ENCODE measurements around the gene TEKT4. TPM values are rescaled to one million over a fixed set of nuclear protein-coding genes. Genes with fewer than 3 reads are reported as not detected.
A peak's percentile ranks its signal among the peaks of the same experiment; 100 is the strongest.
"Not testable (repeated sequence)": the region's sequence is repeated elsewhere in the genome, so short reads cannot be mapped to it uniquely, and the experiment has no call there.

TEKT4 gene
- total RNA-seq, 1 experiment from 2014 or later = 0.15 TPM

DNA sequence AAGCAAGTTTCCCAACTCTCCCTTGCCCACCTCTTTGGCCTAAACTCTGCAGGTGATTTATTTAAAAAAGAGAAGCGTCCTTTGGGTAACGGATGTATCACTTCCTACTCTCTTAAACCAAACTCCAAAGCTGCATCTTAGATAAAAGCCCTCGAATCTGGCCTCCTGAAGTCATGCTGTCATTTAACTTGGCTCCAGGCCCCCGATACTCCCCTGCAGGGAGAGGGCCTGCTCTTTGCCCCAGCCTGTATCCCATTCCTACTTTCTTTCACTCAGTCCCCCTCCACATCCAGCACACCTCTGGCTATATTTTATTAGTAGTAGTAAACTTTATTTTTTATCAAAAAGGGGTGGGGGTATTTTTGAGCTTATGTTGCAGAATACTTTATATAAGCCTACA is 19.0 kb downstream of the TEKT4 start:
- Histone ChIP-seq H4K20me1 (ENCODE audit: insufficient read depth) (no peaks in the 10 kb centered on the region), H3K4me1 (replicated peaks; ENCODE audit: insufficient read depth) (peaks cover 6% of the 10 kb centered on the region; the same call in 1 of the 2 replicates), H3K9me3 (ENCODE audit: insufficient read depth, low read depth) (no peaks in the 10 kb centered on the region), H3K79me2 (ENCODE audit: low read depth) (no peaks in the 10 kb centered on the region), H3K4me3 (no peak overlapping the region), H3K27me3 (ENCODE audit: insufficient read depth, low read depth) (peaks cover 3% of the 10 kb centered on the region; the same call in 1 of the 2 replicates), H3K4me2 (no peak overlapping the region), H3K27ac (no peak overlapping the region), H3F3A (ENCODE audit: insufficient read depth, low read depth) (no peaks in the 10 kb centered on the region), H3K36me3 (ENCODE audit: low read depth) (no peaks in the 10 kb centered on the region), H2AFZ (no peak overlapping the region), H3K9me2 (ENCODE audit: insufficient read depth) (no peaks in the 10 kb centered on the region)
- no peak for DNase-seq
- CTCF ChIA-PET = no interaction called here
- TF ChIP-seq, protein P1, sequence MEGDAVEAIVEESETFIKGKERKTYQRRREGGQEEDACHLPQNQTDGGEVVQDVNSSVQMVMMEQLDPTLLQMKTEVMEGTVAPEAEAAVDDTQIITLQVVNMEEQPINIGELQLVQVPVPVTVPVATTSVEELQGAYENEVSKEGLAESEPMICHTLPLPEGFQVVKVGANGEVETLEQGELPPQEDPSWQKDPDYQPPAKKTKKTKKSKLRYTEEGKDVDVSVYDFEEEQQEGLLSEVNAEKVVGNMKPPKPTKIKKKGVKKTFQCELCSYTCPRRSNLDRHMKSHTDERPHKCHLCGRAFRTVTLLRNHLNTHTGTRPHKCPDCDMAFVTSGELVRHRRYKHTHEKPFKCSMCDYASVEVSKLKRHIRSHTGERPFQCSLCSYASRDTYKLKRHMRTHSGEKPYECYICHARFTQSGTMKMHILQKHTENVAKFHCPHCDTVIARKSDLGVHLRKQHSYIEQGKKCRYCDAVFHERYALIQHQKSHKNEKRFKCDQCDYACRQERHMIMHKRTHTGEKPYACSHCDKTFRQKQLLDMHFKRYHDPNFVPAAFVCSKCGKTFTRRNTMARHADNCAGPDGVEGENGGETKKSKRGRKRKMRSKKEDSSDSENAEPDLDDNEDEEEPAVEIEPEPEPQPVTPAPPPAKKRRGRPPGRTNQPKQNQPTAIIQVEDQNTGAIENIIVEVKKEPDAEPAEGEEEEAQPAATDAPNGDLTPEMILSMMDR (conservative IDR thresholded peaks at IDR 0.05) = no peak
- TF ChIP-seq EZH2 (IDR thresholded peaks at IDR 0.05; ENCODE audit: low read depth) = no peak
- BruUV-seq (replicated peaks) = no TSS peak
- POLR2A ChIA-PET (ENCODE audit: unreplicated experiment) = no interaction called here
- intact Hi-C loops (cut with micrococcal nuclease; ENCODE audit: unreplicated experiment) = no loop called here

DNA sequence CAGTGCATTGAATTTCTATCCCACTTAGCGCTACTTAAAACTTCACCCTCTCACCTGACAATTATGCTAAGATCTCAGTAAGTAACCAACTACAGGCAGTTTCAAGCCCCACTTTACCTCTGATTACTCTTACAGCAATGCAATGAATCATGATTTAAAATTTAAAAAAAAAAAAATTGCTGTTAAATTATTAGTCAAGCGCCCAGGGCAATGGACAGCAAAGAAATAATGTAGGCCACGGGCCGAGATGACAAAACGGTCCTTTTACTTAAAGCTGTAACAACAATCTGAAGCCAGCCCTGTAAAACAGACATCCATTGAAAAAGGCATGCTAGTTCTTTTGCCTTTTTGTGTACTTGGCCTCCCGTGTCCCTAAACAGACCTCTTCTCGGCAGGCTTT is 24.0 kb downstream of the TEKT4 start:
- Histone ChIP-seq H3K27ac (0 out of 2 replicates have a peak overlapping the region, but pooled peaks have one; percentile 35), H3K4me2 (peak overlapping the region; percentile 48), H3K4me1 (replicated peaks; ENCODE audit: insufficient read depth) (peaks cover 12% of the 10 kb centered on the region; the same call in 1 of the 2 replicates)
- intact Hi-C loops (cut with micrococcal nuclease; ENCODE audit: unreplicated experiment); H2AFZ ChIP-seq; CTCF ChIA-PET; BruUV-seq (replicated peaks); H3K79me2 ChIP-seq (ENCODE audit: low read depth); H3K9me3 ChIP-seq (ENCODE audit: insufficient read depth, low read depth); H3K4me3 ChIP-seq; H3F3A ChIP-seq (ENCODE audit: insufficient read depth, low read depth); H3K36me3 ChIP-seq (ENCODE audit: low read depth); H3K27me3 ChIP-seq (ENCODE audit: insufficient read depth, low read depth); POLR2A ChIA-PET (ENCODE audit: unreplicated experiment); H4K20me1 ChIP-seq (ENCODE audit: insufficient read depth); H3K9me2 ChIP-seq (ENCODE audit: insufficient read depth): not testable (repeated sequence)
- peak in 1 of 2 experiments; percentile 84 for DNase-seq

DNA sequence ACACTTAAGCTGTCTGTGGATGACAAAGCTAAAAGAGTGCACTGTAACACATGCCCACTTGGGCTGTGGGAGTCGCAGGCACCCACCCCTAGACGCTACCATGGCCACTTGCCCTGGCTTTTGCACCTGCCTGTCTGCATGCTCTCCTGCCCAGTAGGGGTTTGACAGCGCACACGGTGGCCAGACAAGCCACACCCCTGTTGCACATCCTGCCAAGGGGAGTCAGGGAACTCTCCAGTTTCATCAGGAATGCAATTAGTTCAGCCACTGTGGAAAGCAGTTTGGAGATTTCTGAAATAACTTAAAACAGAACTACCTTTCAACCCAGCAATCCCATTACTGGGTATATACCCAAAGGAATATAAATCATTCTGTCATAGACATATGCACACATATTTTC is 35.7 kb downstream of the TEKT4 start:
- H3K4me2 ChIP-seq; H3K9me2 ChIP-seq (ENCODE audit: insufficient read depth); H3K27ac ChIP-seq; intact Hi-C loops (cut with micrococcal nuclease; ENCODE audit: unreplicated experiment); H4K20me1 ChIP-seq (ENCODE audit: insufficient read depth); POLR2A ChIA-PET (ENCODE audit: unreplicated experiment); H3F3A ChIP-seq (ENCODE audit: insufficient read depth, low read depth); H3K4me3 ChIP-seq; H3K4me1 ChIP-seq (replicated peaks; ENCODE audit: insufficient read depth); DNase-seq; BruUV-seq (replicated peaks); CTCF ChIA-PET; H2AFZ ChIP-seq; H3K9me3 ChIP-seq (ENCODE audit: insufficient read depth, low read depth); H3K36me3 ChIP-seq (ENCODE audit: low read depth); H3K79me2 ChIP-seq (ENCODE audit: low read depth): not testable (repeated sequence)
- peaks cover 60% of the 10 kb centered on the region for H3K27me3 ChIP-seq (ENCODE audit: insufficient read depth, low read depth)

DNA sequence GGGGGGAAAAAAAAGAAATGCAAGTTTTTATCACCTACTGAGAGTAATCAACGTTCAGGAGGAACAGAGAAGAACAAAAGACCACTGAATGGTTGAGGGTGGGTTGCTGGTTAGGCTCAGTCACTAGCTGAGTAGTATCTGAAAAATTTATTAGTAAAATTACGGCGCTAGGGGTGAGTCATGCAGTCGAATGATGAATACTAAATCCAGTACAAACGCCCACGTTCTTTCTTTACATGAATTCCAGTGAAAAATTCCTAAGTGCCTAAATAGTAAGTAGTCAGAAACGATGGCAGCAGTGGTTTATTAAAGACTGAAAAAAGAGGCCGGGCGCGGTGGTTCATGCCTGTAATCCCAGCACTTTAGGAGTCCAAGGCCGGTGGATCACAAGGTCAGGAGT is 52.0 kb downstream of the TEKT4 start:
- Histone ChIP-seq H3F3A (ENCODE audit: insufficient read depth, low read depth) (no peaks in the 10 kb centered on the region), H3K27me3 (ENCODE audit: insufficient read depth, low read depth) (peaks cover 75% of the 10 kb centered on the region), H3K4me2 (no peak overlapping the region), H3K9me2 (ENCODE audit: insufficient read depth) (no peaks in the 10 kb centered on the region), H3K79me2 (ENCODE audit: low read depth) (no peaks in the 10 kb centered on the region), H3K27ac (no peak overlapping the region), H4K20me1 (ENCODE audit: insufficient read depth) (no peaks in the 10 kb centered on the region), H3K4me3 (no peak overlapping the region), H3K4me1 (replicated peaks; ENCODE audit: insufficient read depth) (no peaks in the 10 kb centered on the region), H3K9me3 (ENCODE audit: insufficient read depth, low read depth) (no peaks in the 10 kb centered on the region), H2AFZ (no peak overlapping the region), H3K36me3 (ENCODE audit: low read depth) (no peaks in the 10 kb centered on the region)
- DNase-seq = peak in 1 of 2 experiments; percentile 62
- intact Hi-C loops (cut with micrococcal nuclease; ENCODE audit: unreplicated experiment) = no loop called here
- TF ChIP-seq EZH2 (IDR thresholded peaks at IDR 0.05; ENCODE audit: low read depth) = no peak
- TF ChIP-seq, protein P1 (conservative IDR thresholded peaks at IDR 0.05) = no peak
- POLR2A ChIA-PET (ENCODE audit: unreplicated experiment) = no interaction called here
- BruUV-seq (replicated peaks) = no TSS peak
- CTCF ChIA-PET = no interaction called here

DNA sequence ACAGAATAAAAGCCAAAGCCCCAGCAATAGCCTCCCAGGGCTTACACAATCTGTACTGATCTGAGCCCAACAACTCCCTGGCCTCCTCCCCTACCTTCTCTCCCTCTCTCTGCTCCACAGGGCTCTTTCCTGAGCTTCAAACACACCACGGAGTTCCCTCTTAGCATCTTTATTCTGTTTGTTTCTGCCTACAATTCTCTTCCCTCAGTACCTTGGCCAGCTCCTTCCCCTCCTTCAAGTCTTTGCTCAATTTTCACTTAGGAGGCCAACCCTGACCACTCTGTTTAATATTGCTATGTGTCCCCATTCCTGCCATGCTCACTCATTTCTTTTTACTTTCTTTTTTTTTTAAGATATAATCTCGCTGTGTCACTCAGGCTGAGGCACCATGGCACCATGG is 53.8 kb downstream of the TEKT4 start:
- H3K9me3 ChIP-seq (ENCODE audit: insufficient read depth, low read depth); H3K79me2 ChIP-seq (ENCODE audit: low read depth); H3K27ac ChIP-seq; H3K4me3 ChIP-seq; H3F3A ChIP-seq (ENCODE audit: insufficient read depth, low read depth); H3K4me1 ChIP-seq (replicated peaks; ENCODE audit: insufficient read depth); H3K9me2 ChIP-seq (ENCODE audit: insufficient read depth); H3K4me2 ChIP-seq; intact Hi-C loops (cut with micrococcal nuclease; ENCODE audit: unreplicated experiment); DNase-seq; CTCF ChIA-PET; BruUV-seq (replicated peaks); H3K36me3 ChIP-seq (ENCODE audit: low read depth); POLR2A ChIA-PET (ENCODE audit: unreplicated experiment); H2AFZ ChIP-seq; H4K20me1 ChIP-seq (ENCODE audit: insufficient read depth): not testable (repeated sequence)
- H3K27me3 ChIP-seq (ENCODE audit: insufficient read depth, low read depth) = peaks cover 82% of the 10 kb centered on the region

Data from PC-9 (cell line).